NCI-H1436 treated with DMSO at 0.1 percent for 48 hours (cell line): ENCODE data around the gene CT45A8.
"Not testable (repeated sequence)": the region's sequence is repeated elsewhere in the genome, so short reads cannot be mapped to it uniquely, and the experiment has no call there.

Experiments
- DNase-seq: peaks from one replicate; lab custom pipeline; 2025; lab: John Stamatoyannopoulos, UW

Gene CT45A8, protein sequence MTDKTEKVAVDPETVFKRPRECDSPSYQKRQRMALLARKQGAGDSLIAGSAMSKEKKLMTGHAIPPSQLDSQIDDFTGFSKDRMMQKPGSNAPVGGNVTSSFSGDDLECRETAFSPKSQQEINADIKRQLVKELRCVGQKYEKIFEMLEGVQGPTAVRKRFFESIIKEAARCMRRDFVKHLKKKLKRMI

DNA sequence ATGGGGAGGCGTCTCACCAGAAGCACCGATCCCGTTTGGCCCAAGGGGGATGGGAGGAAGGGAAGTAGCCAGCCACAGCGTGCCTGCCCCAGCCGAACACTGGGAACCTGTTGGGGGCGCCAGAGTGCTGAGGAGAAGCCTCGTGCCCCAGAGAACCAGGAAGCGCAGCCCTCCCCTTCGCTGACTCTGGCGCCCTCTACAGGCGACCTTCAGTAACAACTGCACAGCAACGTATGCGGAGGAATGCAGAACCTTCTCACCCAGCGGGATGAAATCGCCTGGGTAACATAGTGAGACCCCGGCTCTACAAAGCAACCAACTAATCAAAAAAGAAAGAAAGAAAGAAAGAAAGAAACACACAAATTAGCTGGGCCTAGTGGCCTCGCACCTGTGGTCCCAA, at the start of gene CT45A8:
Gene CT45A8 (minus strand): TSS at position 101 of the 400 bp plus-strand sequence. CDS start 3,755 bp downstream, outside the sequence.
- not testable (repeated sequence) for DNase-seq

DNA sequence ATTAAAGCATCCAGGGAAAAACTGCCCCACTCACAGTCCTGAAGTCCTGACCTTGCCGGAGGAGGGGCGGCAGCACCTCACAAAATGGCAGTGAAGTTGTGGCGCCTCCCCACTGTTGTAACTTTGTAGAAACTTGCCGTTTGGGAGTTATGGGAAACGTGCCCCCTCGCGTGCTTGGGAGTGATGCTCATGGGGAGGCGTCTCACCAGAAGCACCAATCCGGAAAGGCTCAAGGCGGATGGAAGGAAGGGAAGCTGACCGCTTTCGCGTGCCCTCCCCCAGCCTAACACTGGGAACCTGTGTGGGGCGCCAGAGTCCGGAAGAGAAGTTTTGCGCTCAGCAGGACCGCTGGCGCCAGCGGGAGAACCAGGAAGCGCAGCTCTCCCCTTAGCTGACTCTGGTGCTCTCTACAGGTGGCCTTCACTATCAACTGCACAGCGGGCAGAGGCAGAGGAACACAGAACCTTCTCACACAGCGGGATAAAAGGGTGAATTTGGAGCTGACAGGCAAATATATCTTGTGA, 39.0 kb upstream of the CT45A8 start, which contains the start of the genes CT45A10 and SAGE1:
Gene CT45A10 (minus strand): TSS at position 151 of the 524 bp plus-strand sequence. CDS start 8,100 bp downstream, outside the sequence.
Gene SAGE1 (plus strand): TSS at position 423 of the 524 bp plus-strand sequence. CDS start 2,527 bp downstream, outside the sequence.
- DNase-seq, result no peak

DNA sequence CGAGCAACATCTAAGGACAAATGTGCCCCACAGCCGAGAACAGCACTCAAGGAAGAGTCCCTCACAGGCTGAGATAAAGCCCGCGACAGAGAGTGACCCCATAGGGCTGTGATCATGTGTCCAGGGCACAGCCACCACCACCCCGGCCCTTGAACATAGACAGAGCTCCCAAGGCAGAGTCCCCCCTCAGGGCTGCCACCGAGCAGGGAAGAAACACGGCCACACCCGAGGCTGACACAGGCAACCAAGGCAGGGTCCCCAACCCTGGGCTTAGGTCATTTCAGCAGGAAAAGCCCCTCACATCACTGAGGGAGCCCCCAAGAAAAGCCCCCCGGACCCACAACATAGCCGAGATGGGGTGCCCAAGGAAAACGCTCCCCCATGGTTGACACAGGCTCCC, 38.4 kb upstream of the CT45A8 start:
- no peak for DNase-seq

DNA sequence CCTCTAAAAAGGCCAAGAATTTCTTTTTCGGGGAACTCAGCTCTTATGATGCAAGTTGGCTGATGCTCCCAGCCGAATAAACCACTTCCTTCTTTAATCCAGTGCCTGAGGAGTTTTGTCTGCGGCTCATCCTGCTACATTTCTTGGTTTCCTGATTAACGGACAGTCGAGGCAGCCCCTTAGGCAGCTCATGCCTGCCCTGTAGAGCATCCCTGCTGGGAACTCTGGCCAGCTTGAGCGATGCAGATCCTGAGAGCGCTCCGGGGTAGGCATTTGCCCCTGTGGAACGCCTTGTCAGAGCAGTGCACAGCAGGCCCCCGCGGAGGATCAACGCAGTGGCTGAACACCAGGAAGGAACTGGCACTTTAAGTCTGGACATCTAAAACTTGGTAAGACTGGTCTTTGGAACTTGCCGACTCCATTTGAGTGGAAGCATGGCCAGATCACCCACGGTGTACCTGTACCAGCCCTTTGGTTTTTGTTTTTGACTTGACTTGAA, 35.8 kb upstream of the CT45A8 start:
- DNase-seq, result no peak

DNA sequence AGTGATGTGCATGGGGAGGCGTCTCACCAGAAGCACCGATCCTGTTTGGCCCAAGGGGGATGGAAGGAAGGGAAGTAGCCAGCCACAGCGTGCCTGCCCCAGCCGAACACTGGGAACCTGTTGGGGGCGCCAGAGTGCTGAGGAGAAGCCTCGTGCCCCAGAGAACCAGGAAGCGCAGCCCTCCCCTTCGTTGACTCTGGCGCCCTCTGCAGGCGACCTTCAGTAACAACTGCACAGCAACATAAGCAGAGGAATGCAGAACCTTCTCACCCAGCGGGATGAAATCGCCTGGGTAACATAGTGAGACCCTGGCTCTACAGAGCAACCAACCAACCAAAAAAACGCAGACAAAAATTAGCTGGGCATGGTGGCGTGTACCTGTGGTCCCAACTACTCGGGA, 34.6 kb upstream of the CT45A8 start:
- DNase-seq, result not testable (repeated sequence)

DNA sequence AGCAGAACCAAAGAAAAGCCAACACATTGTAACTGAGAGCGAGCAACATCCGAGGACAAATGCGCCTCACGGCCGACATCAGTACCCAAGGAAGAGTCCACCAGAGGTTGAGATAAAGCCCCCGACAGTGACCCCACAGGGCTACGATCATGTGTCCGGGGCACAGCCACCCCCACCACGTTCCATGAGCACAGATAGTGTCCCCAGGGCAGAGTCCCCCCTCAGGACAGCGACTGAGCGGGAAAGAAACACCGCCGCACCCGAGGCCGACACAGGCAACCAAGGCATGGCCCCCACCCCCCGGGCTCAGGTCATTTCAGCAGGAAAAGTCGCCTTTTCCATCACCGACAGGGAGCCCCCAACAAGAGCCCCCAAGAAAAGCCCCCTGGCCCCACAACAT, 33.9 kb upstream of the CT45A8 start:
- not testable (repeated sequence) for DNase-seq

DNA sequence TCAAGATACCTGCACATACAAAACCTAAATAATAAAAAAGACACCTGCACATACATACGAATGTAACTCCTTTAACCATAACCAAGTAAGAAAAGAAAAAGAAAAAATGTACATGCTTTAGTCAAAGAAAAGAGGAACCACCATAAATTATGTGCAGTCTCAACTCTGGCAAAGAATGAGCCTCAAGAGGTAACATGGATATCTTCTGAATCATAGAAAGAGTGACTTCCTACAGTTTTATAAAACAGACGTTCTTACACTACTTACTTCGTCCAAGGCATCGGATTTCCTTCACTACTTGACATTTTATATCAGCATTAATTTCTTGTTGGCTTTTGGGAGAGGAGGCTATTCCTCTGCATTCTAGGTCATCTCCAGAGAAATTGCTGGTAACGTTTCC, 28.4 kb upstream of the CT45A8 start:
- not testable (repeated sequence) for DNase-seq

DNA sequence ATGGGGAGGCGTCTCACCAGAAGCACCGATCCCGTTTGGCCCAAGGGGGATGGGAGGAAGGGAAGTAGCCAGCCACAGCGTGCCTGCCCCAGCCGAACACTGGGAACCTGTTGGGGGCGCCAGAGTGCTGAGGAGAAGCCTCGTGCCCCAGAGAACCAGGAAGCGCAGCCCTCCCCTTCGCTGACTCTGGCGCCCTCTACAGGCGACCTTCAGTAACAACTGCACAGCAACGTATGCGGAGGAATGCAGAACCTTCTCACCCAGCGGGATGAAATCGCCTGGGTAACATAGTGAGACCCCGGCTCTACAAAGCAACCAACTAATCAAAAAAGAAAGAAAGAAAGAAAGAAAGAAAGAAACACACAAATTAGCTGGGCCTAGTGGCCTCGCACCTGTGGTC, 17.4 kb upstream of the CT45A8 start, which contains the start of gene CT45A9:
Gene CT45A9 (minus strand): TSS at position 101 of the 400 bp plus-strand sequence. CDS start 3,751 bp downstream, outside the sequence.
- not testable (repeated sequence) for DNase-seq

DNA sequence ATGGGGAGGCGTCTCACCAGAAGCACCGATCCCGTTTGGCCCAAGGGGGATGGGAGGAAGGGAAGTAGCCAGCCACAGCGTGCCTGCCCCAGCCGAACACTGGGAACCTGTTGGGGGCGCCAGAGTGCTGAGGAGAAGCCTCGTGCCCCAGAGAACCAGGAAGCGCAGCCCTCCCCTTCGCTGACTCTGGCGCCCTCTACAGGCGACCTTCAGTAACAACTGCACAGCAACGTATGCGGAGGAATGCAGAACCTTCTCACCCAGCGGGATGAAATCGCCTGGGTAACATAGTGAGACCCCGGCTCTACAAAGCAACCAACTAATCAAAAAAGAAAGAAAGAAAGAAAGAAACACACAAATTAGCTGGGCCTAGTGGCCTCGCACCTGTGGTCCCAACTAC, 17.2 kb downstream of the CT45A8 start, which contains the start of gene CT45A7:
Gene CT45A7 (minus strand): TSS at position 101 of the 400 bp plus-strand sequence. CDS start 3,747 bp downstream, outside the sequence.
- not testable (repeated sequence) for DNase-seq

DNA sequence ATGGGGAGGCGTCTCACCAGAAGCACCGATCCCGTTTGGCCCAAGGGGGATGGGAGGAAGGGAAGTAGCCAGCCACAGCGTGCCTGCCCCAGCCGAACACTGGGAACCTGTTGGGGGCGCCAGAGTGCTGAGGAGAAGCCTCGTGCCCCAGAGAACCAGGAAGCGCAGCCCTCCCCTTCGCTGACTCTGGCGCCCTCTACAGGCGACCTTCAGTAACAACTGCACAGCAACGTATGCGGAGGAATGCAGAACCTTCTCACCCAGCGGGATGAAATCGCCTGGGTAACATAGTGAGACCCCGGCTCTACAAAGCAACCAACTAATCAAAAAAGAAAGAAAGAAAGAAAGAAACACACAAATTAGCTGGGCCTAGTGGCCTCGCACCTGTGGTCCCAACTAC, 34.4 kb downstream of the CT45A8 start, which contains the start of gene CT45A2:
Gene CT45A2 (minus strand): TSS at position 101 of the 400 bp plus-strand sequence. CDS start 3,747 bp downstream, outside the sequence.
- DNase-seq, result not testable (repeated sequence)

DNA sequence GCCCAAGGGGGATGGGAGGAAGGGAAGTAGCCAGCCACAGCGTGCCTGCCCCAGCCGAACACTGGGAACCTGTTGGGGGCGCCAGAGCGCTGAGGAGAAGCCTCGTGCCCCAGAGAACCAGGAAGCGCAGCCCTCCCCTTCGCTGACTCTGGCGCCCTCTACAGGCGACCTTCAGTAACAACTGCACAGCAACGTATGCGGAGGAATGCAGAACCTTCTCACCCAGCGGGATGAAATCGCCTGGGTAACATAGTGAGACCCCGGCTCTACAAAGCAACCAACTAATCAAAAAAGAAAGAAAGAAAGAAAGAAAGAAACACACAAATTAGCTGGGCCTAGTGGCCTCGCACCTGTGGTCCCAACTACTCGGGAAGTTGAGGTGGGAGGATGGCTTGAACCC, 51.7 kb downstream of the CT45A8 start, which contains the start of gene CT45A6:
Gene CT45A6 (minus strand): TSS at position 101 of the 400 bp plus-strand sequence. CDS start 3,794 bp downstream, outside the sequence.
- DNase-seq, result not testable (repeated sequence)
